ENCODE data around the gene SSRP1.

Gene SSRP1

DNA sequence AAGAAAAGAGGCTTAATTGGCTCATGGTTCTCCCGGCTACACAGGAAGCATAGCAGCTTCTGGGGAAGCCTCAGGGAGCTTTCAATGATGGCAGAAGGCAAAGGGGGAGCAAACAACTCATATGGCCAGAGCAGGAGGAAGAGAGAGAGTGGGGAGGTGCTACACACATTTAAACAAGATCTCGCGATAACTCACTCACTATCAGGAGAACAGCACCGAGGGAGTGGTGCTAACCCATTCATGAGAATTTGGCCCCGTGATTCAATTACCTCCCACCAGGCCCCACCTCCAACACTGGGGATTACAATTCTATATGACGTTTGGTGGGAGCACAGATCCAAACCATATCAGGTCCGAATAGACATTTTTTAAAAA lies 57.0 kb downstream of the SSRP1 start:
- Histone ChIP-seq H3K27me3 (ENCODE audit: control insufficient read depth, insufficient read depth, low read length) (no peaks in the 10 kb centered on the region), H3K9ac (ENCODE audit: low read depth, low read length) (no peak overlapping the region), H3K4me1 (ENCODE audit: control insufficient read depth, insufficient read depth, low read length) (peaks cover 14% of the 10 kb centered on the region)

DNA sequence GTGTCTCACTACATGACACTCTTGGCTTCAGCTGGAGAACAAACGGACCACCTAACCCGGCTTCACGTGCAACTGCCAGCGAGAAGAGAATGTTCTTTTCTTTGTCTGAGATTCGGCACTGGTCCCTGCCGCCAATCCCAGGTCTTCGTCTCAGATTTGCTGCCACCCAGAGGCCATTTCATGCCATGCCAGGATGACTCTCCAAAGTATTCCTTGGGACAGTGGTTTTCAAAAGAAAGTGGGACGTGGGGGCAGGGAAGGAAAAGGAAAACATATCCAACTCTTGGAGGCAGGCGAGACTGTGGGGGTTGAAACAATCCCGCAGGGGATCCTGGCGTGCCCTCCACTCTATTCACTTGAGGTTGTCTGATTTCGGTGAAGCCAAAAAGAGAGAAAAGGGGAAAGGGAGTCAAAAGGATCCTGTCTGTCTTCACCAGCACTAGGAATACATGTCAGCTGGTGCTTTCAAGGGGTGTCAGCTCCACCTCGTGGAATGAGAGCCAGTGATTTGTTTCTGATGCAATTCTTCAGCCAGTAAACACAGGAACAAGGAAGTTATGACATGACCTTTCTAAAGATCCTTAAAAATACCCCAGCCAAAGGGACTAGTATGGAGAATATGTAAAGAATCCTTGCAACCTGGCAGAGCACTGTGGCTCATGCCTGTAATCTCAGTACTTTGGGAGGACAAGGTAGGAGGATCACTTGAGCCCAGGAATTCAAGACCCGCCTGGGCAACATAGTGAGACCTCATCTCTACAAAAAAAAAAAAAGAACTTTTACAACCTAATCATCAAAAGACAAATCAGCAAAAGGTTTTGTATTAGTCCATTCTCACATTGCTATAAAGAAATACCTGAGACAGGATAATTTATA lies 57.6 kb downstream of the SSRP1 start:
- no peaks in the 10 kb centered on the region for H3K9me3 ChIP-seq (ENCODE audit: control insufficient read depth, insufficient read depth, low read length)
- H3K36me3 ChIP-seq (ENCODE audit: control insufficient read depth, insufficient read depth, low read length) = no peaks in the 10 kb centered on the region
- no peak overlapping the region for H3K9ac ChIP-seq (ENCODE audit: low read depth, low read length)
- H3K27me3 ChIP-seq (ENCODE audit: control insufficient read depth, insufficient read depth, low read length) = no peaks in the 10 kb centered on the region
- H3K4me3 ChIP-seq (ENCODE audit: low read depth, low read length) = no peak overlapping the region
- H3K4me1 ChIP-seq (ENCODE audit: control insufficient read depth, insufficient read depth, low read length) = peaks cover 10% of the 10 kb centered on the region

More for the DNA sequence above, 57.0 kb downstream of the SSRP1 start:
- Histone ChIP-seq H3K9me3 (ENCODE audit: control insufficient read depth, insufficient read depth, low read length) (no peaks in the 10 kb centered on the region), H3K4me3 (ENCODE audit: low read depth, low read length) (no peak overlapping the region), H3K36me3 (ENCODE audit: control insufficient read depth, insufficient read depth, low read length) (no peaks in the 10 kb centered on the region)

DNA sequence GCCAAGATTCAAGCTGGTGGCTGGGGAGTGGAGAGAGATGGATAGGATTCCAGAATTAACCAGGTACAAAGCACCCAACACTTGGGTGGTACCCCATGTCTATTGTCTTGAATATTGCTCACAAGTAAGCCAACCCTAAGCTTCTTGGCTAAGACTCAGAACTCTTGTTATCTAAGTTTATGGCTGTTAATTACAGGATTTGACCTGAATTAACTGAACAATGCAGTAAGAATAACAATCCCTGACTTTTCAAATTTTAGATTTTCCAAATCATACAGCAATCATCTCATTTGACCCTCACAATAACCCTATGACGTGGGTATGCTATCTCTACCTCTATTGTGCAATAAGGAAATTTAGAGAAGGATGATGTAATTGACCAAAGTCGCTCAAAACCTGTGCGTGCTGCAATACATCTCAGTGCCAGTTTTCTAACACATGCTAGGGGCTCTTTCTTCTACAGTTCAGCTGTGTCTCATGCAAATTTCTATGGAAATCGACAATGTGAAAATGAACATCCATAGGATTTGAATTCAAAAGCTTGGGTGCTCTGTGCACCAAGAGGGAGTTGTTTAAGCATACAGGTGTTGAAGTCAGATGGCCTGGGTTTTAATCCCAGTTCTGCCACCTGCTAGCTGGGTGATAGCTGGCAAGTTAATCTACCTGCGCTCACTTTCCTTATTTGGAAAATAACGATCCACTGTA lies 58.6 kb downstream of the SSRP1 start:
- no peak overlapping the region for H3K4me3 ChIP-seq (ENCODE audit: low read depth, low read length)
- H3K9ac ChIP-seq (ENCODE audit: low read depth, low read length) = no peak overlapping the region
- no peaks in the 10 kb centered on the region for H3K36me3 ChIP-seq (ENCODE audit: control insufficient read depth, insufficient read depth, low read length)
- H3K4me1 ChIP-seq (ENCODE audit: control insufficient read depth, insufficient read depth, low read length) = peaks cover 7% of the 10 kb centered on the region
- H3K9me3 ChIP-seq (ENCODE audit: control insufficient read depth, insufficient read depth, low read length) = no peaks in the 10 kb centered on the region
- H3K27me3 ChIP-seq (ENCODE audit: control insufficient read depth, insufficient read depth, low read length) = no peaks in the 10 kb centered on the region

DNA sequence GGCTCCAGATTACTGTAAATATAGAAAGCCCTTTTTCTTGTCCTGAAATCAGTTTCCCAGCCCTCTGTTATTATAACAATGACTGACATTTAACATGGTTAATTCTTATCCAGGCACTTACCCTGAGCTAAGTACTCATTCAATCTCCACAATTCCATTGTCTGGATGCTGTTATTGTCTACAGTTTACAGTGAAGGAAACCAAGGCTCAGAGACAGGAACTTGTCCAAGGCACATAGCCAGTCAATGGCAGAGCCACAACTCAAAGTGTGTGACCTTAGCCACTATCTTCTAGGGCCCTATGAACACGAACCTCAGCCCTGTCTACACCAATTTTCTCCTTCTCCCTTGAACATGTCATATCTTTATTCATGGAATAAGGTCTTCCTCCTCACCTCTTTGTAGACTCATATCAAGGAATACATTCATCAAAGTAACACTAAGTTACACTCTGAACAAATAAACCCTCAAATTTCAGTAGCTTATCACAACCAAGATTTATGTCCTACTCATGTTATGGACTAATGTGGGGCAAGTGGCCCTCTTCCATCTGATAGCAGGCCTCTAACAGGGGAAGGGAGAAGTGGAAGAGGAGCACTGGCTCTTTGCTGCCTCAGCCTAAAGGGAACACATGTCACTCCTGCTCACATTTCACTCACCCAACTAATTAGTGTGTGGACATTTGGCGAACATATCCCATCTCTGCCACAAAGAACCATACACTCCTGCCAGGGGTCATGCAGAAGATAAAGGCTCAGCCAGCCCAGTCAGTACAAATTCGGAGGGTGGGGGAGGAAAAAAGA lies 59.3 kb downstream of the SSRP1 start:
- no peak overlapping the region for H3K9ac ChIP-seq (ENCODE audit: low read depth, low read length)
- H3K4me1 ChIP-seq (ENCODE audit: control insufficient read depth, insufficient read depth, low read length) = peaks cover 7% of the 10 kb centered on the region
- H3K9me3 ChIP-seq (ENCODE audit: control insufficient read depth, insufficient read depth, low read length) = no peaks in the 10 kb centered on the region
- no peak overlapping the region for H3K4me3 ChIP-seq (ENCODE audit: low read depth, low read length)
- no peaks in the 10 kb centered on the region for H3K36me3 ChIP-seq (ENCODE audit: control insufficient read depth, insufficient read depth, low read length)
- no peaks in the 10 kb centered on the region for H3K27me3 ChIP-seq (ENCODE audit: control insufficient read depth, insufficient read depth, low read length)

Measured in iPS-15b (cell line).